Measurements from ENCODE around the gene NOL12. TPM values are rescaled to one million over a fixed set of nuclear protein-coding genes. Genes with fewer than 3 reads are reported as not detected.

NOL12 gene
- total RNA-seq, 1 donor from 2014 or later, result 39.0 TPM

GRCh38 chr22:37639771-37640590 lies 46.2 kb upstream of the NOL12 start:
- POLR2A ChIA-PET, result interaction anchor here (0.6 to 5.5 kb wide), 9 partner anchors 8 to 676 kb away, joined by 3 to 51 read pairs (median 5); partner anchors contain the start of genes GGA1, LGALS1 and PDXP
- Mint-ChIP-seq H3K27me3 (no peaks in the 10 kb centered on the region), H3K4me1 (peaks cover 61% of the 10 kb centered on the region), H3K9me3 (no peaks in the 10 kb centered on the region), H3K36me3 (ENCODE audit: low read depth) (peaks cover 30% of the 10 kb centered on the region), H3K4me3 (peak overlapping the region; percentile 95), H3K27ac (peak overlapping the region; percentile 93)
- intact Hi-C loops (cut with micrococcal nuclease), result loop anchor here (10.0 kb wide), 1 partner anchor 205 kb away; the partner anchor contains the start of genes ANKRD54 and EIF3L
- peak; percentile 15 for ATAC-seq (ENCODE audit: low read depth)
- TF ChIP-seq CTCF (IDR thresholded peaks at IDR 0.05), result no peak
- CTCF ChIA-PET, result interaction anchor here (1.0 to 7.1 kb wide), 4 partner anchors 13 to 43 kb away, joined by 3 to 163 read pairs (median 47); partner anchors contain the start of genes GGA1 and NOL12
- no peak for DNase-seq

- DNase-seq (no peak), ATAC-seq (ENCODE audit: low read depth) (no peak)
- ChIA-PET POLR2A (interaction anchor here (0.6 to 5.5 kb wide), 10 partner anchors 9 to 45 kb away, joined by 3 to 55 read pairs (median 12); partner anchors contain the start of genes GGA1, LGALS1, NOL12 and PDXP), CTCF (interaction anchor here (1.0 to 7.1 kb wide), 10 partner anchors 14 to 42 kb away, joined by 3 to 163 read pairs (median 36); partner anchors contain the start of genes GGA1, LGALS1, NOL12 and PDXP)
- Mint-ChIP-seq H3K4me1 (peaks cover 55% of the 10 kb centered on the region), H3K27me3 (no peaks in the 10 kb centered on the region), H3K9me3 (no peaks in the 10 kb centered on the region), H3K27ac (peak overlapping the region; percentile 93), H3K36me3 (ENCODE audit: low read depth) (peaks cover 39% of the 10 kb centered on the region), H3K4me3 (peak overlapping the region; percentile 95)
- intact Hi-C loops (cut with micrococcal nuclease), result no loop called here
- TF ChIP-seq CTCF (IDR thresholded peaks at IDR 0.05), result no peak
Measured at GRCh38 chr22:37640591-37641560, 45.3 kb upstream of the NOL12 start.

- intact Hi-C loops (cut with micrococcal nuclease), result no loop called here
- Mint-ChIP-seq H3K4me1 (peaks cover 49% of the 10 kb centered on the region), H3K27me3 (no peaks in the 10 kb centered on the region), H3K9me3 (no peaks in the 10 kb centered on the region), H3K36me3 (ENCODE audit: low read depth) (peaks cover 42% of the 10 kb centered on the region), H3K27ac (peak overlapping the region; percentile 3), H3K4me3 (peak overlapping the region; percentile 24)
- DNase-seq (no peak), ATAC-seq (ENCODE audit: low read depth) (no peak)
- ChIA-PET POLR2A (interaction anchor here (1.1 to 5.5 kb wide), 7 partner anchors 8 to 45 kb away, joined by 3 to 55 read pairs (median 34); partner anchors contain the start of genes GGA1, LGALS1, NOL12 and PDXP), CTCF (interaction anchor here (1.0 to 7.1 kb wide), 13 partner anchors 9 to 222 kb away, joined by 3 to 163 read pairs (median 26); partner anchors contain the start of genes GGA1, LGALS1, NOL12 and PDXP)
- TF ChIP-seq CTCF (IDR thresholded peaks at IDR 0.05), result no peak
Measured at GRCh38 chr22:37641561-37641949, 44.6 kb upstream of the NOL12 start.

- DNase-seq, result peak; percentile 85
- Mint-ChIP-seq H3K27me3 (no peaks in the 10 kb centered on the region), H3K9me3 (no peaks in the 10 kb centered on the region), H3K4me1 (peaks cover 34% of the 10 kb centered on the region), H3K4me3 (peak overlapping the region; percentile 28), H3K27ac (peak overlapping the region; percentile 59), H3K36me3 (ENCODE audit: low read depth) (peaks cover 55% of the 10 kb centered on the region)
- POLR2A ChIA-PET, result interaction anchor here (0.6 to 5.5 kb wide), 13 partner anchors 10 to 43 kb away, joined by 3 to 55 read pairs (median 10); partner anchors contain the start of genes GGA1, LGALS1, NOL12 and PDXP
- intact Hi-C loops (cut with micrococcal nuclease), result loop anchor here (1.0 kb wide), 5 partner anchors 10 to 43 kb away; partner anchors contain the start of genes NOL12 and PDXP
- ATAC-seq (ENCODE audit: low read depth), result peak; percentile 80
- TF ChIP-seq CTCF (IDR thresholded peaks at IDR 0.05), result peak; percentile 64
- CTCF ChIA-PET, result interaction anchor here (0.7 to 7.1 kb wide), 22 partner anchors 8 to 220 kb away, joined by 3 to 163 read pairs (median 9); partner anchors contain the start of genes GGA1, LGALS1, NOL12 and PDXP
Measured at GRCh38 chr22:37643225-37643847, 42.8 kb upstream of the NOL12 start.

Data from activated B cell treated with CpG ODN at 0.5 μM for 24 hours (primary cell).